GM19193 (cell line): ENCODE data around the gene MASTL.

Source experiments
- POLR2A ChIP-seq: IDR thresholded peaks from 4 replicates; pipeline ENCODE4 v1.6.1; 2011; ENCODE audit not compliant: insufficient read depth, insufficient read length; ENCODE audit errors: extremely low read depth

MASTL gene

DNA sequence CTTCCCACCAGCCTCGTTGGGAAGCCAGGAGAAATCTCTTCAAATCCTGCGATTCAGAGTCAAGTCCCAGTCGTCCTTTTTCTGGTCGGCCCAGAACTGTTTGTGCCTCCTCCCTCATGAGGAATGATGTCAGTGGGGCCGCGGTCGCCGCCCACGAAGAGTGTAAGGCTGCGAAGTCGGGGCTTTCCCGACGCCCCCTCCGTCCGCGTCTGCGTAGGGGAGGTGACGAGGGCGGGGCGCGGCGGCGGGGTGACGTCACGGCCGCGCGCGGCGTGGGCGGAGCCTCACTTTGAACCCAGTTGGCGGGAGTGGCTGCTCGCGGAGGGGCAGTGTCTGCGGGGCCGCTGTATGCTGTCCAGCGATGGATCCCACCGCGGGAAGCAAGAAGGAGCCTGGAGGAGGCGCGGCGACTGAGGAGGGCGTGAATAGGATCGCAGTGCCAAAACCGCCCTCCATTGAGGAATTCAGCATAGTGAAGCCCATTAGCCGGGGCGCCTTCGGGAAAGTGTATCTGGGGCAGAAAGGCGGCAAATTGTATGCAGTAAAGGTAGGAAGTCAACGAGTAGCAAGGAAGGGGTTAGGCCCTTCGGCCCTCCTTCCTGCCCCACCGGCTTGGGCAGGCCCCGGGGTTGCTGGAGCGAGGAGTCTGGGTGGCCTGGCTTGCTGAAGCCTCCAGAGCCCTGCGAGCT is at the start of gene MASTL:
TSS of gene MASTL (plus strand) at position 287 of the 689 bp plus-strand sequence. CDS start at position 362, 75 bp downstream.
- peak; percentile 80 for TF ChIP-seq POLR2A

DNA sequence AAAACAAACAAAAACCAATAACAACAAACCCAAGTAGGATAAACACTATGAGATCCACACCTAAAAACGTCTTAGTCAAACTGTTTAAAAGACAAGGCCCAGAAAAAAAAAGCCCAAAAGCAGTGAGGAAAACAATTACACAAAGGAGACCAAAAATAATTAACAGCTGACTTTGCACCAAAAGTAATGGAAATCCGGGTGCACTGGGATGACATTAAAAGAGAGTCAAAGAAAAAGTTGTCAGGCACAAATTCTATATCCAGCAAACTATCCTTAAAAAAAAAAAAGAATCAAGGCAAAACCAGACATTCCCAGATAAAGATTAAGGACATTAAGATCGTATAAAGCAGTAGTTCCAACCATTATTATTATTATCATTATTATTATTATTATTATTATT is 47.0 kb upstream of the MASTL start:
- no peak for TF ChIP-seq POLR2A

DNA sequence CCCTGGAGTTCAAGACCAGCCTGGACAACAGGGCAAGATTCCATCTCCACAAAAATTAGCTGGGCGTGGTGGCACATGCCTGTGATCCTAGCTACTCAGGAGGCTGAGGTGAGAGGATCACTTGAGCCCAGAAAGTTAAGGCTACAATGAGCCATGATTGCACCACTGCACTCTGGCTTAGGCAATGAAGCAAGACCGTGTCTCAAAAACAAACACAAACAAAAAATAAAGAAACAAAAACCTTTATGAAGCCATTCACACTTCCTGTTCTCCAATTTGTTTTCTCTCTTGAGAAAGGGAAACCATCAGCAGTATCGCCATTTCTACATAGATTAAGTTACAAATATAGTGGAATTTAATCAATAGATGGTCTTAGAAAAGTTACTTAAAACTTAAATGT is 20.8 kb upstream of the MASTL start:
- no peak for TF ChIP-seq POLR2A

DNA sequence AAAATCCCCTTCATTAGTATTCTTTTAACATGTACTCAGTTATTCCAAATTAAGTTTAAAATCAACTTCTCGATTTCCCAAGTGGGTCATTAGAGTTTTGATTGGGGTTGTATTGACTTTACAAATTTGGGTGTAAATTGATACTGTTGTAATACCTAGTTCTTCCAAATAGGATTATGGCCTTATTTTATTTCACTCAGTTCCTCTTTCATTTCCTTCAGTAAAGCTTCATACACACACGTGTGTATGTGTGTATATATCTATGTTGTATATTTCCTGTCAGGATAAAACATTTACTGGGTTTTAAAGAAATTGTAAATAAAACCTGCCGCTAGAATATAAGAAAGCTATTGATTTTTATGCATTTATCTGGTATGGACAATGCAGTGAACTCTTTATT is 16.9 kb upstream of the MASTL start:
- TF ChIP-seq POLR2A: no peak

DNA sequence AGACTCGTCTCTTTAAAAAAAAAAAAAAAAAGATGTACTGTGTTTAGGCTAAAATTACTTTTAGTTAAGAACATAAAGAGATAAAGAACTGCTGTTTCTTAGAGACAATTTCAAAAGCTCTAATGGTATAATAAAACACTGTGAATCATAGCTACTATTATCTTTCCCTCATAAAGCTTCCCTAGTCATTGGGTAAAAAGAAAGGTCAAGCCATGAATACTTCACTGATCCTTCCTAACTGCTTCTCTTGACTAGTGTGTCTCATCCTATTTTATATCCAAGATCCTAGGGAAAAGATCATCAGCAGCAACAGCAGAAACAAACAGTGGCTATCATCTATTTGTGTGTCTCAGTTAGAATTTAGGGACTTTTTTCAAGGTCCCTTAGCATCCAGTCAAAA is 11.5 kb upstream of the MASTL start:
- no peak for TF ChIP-seq POLR2A

DNA sequence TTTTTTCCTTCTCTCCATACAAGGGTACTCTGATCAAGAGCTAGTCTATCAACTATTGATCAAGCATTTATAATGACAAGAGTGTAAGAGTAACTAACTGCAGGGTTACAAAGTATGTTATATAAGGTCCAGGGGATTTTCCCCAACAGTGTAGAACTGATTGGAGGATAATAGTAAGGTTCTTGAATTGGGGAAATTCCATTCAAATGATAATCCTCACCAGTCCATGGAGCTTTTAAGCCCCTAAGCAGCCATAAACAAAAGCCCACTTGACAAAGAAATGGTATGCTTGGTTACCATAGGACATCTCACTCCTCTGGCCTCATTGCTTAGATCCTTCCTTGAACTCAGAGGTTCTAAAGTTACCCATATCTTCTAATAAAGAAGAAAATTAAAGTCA is 9.2 kb upstream of the MASTL start:
- TF ChIP-seq POLR2A: no peak

DNA sequence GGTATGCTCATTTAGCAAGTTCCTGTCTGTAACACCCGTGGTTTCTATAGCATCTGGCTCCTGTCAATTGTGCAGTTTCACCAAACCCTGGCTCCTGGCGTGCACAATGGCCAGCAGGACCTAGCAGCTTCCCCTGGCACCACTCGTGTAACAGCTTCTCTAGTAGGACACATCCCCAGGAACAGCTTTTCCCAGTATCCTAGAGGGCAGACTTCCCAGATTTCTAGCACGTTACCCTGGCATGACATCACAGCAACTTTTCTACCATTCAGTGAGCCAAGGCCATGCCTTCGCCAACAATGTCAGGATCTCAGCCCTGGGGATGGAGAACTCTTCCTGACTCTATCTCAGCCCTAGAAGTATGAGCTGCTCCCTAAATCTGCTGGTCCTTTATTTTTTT is 7.5 kb upstream of the MASTL start:
- TF ChIP-seq POLR2A: no peak

DNA sequence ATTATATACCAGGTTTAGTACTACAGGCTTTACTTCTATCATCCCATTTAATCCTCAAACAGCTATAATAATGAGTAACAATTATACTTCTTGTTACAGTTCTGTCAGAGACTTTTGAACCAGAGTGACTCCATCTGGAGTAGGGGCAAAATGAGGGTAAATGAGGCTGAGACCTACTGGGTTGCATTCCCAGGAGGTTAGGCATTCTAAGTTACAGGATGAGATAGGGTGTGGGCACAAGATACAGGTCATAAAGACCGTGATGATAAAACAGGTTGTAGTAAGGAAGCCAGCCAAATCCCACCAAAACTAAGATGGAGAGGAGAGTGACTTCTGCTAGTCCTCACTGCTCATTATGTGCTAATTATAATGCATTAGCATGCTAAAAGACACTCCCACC is 4.9 kb upstream of the MASTL start:
- no peak for TF ChIP-seq POLR2A

DNA sequence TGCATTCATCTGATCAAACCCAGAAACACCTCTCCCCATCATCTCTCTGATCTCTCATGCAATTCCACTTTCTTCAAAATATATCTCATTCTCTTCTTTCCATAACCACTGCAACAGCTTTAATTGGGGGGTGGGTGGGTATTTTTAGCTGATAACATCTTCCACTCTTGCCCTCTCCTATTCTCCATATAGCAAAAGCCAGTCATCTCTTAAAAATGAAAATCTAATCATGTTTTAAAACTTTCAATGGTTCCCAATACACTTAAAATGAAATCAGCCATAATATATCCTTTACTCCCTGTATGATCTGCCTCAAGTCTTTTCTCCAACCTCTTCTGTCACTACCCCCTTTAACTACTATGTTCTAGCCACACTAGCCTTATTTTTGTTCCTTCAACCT is 2.5 kb upstream of the MASTL start:
- no peak for TF ChIP-seq POLR2A

DNA sequence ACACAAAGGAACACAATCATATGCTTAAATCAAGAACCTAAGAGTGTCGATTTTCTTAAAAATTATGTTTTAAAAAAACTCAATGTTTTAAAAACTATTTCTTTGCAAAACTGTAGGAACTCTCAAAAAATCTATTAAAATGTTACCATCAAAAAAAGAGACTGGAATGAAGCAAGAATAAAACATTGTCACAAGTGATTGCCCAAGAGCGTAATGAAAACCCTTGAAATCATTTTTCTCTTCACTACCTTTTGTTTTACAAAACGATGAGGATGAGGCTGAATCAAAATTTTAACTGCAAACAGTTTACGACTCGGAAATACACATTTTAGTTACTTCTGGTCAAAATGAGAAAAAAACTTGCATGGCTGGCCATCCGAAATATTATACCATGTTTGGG is 1.8 kb upstream of the MASTL start:
- no peak for TF ChIP-seq POLR2A

DNA sequence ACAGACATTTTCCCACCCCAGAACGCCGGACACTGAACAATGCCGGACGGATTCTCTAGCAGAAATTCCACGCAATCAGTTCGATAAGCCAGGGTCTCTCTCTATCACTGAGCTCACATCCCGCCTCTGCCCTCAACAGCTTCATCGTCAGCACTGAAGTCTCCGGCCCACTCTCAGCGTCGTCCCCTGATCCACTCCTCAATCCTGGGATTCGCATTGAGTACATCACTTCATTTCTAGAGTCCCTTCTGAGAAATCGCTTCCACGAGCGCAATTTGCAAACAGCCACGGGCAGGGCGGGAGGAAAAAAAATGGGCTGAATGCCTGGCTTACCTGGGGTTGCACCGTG is 1.3 kb upstream of the MASTL start:
- TF ChIP-seq POLR2A: no peak

DNA sequence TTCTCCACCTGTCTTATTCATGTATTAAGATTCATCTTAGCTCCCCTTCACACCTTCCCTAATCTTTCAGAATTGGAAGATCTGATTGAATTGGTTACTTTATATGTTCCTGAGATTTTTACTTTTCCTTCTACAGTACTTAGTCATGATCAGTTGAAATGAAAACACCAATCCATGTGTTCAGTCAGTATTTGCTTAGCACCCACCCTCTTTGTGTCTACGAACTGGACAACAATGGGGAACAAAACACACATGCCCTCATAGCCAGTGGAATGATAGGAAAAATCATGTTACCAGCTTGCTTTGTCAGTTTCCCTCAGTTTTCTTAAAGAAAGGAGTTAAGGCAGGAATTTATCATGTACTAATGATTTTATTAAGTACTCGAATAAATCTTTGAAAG is 2.0 kb downstream of the MASTL start:
- no peak for TF ChIP-seq POLR2A

DNA sequence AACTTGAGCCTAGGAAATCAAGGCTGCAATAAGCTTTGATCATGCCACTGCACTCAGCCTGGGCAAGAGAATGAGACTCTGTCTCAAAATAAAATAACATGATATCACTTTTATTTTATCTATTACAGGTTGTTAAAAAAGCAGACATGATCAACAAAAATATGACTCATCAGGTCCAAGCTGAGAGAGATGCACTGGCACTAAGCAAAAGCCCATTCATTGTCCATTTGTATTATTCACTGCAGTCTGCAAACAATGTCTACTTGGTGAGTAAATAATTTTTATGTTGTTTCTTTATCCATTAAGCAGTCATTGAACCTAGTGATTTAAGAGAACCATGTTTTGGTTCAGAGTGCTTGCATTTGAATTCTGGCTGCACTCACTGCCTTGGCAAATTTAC is 3.3 kb downstream of the MASTL start:
- no peak for TF ChIP-seq POLR2A

DNA sequence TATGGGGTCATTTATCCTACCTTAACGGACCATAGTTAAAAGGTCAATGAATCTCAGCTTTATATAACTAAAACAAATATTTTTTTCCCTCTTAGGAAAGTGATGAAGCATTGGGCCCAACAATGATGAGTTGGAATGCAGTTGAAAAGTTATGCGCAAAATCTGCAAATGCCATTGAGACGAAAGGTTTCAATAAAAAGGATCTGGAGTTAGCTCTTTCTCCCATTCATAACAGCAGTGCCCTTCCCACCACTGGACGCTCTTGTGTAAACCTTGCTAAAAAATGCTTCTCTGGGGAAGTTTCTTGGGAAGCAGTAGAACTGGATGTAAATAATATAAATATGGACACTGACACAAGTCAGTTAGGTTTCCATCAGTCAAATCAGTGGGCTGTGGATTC is 14.7 kb downstream of the MASTL start:
- TF ChIP-seq POLR2A: no peak

DNA sequence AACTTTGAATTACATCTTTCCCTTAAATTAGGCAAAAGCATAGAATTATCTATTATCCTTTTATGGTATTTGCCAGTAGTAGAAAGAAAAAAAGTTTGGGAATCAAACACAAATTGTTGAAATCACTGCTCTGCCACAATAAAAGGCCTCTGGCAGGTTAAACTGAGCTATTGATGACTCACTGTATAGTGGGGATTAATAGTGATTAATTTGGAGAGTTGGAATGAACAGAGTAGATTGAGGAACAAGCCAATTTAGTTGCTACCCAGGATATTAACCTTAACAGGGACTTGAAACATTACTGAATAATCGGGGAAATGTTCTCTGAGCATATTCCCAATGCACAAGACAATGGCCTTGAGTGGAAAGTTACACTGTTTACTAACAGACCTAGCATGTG is 33.1 kb downstream of the MASTL start:
- TF ChIP-seq POLR2A: no peak

DNA sequence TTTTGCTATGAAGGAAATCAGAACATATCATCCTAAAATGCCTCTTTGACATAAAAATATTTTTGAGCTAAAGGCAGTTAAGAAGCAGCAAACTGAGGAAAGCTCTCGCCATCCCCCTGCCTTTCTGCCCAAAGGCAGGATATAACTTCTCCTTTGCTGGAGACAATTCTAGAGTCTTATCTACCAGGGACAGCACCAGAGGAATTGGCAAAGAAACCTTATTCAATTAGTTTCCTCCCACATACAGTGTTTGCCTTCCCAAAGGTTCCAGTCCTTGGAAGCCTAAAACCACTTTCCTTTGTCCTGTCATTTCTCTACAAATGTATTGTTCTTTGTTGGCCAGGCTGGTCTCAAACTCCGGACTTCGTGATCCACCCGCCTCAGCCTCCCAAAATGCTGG is 33.7 kb downstream of the MASTL start:
- no peak for TF ChIP-seq POLR2A

DNA sequence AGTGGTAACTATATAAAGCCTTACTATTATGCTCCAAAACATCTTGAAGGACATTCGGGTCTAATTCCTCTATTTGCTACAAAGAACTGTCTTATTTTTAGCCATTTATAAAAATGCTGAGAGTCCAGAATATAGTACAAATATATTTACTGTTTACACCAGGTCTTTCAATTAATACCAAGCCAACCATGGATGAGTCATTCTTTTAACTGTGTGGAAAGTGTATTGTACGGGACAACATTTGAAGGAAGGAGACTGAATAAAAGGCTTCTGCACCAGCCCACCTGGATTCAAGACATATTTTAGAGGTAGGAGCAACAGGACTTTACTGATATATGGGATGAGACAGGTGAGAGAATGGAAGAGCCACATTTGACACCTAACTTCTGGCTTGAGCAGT is 35.4 kb downstream of the MASTL start:
- TF ChIP-seq POLR2A: no peak

DNA sequence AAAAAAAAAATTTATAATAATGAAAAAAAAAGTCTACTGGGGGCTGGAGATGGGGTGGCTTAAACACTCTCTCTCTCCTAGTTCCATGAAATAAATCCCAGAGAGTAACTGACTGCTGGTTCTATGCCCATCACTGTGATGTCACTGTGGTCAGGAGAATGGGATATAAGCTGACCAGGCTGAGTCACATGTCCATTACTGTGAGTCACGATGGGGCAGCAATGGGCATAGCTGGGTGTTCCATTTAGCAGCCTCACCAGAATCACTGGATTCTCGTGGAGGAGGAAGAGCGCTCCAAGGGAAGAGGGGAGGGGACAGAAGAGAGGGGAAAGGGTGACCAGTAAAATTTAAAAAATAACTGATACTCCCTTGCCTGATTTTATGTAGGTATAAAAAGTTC is 37.1 kb downstream of the MASTL start:
- no peak for TF ChIP-seq POLR2A

DNA sequence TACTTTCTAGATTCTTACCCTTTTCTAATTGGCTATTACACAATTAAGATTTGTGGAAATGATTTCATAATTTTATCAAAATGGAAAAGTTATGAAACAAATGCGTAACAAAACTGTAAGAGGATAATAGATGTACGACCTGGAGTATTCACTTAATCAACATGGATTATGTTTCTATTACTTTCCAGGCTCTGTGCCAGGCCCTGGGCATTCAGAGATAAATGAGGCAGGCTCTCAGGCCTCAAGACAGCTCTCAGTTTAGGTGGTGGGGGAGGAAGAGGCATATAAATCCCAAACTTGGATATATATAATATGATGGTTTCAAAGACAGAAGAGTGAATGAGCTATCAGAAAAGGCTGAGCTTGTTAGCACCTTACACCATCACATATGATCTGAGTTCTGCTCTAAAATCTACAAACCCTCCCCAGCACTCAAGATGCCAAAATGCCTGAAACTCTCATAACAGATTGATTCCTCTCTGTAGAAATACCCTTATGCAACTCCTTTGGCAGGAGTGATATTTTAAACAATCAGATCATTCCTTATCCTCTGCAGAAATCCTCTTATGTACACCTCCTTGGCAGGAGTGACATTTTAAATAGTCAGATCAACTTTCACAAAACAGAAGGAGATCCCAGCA is 42.9 kb downstream of the MASTL start:
- no peak for TF ChIP-seq POLR2A
